Stomach smooth muscle (tissue), 2 donors: ENCODE results near the gene PXT1.

Experiments
- H3K27ac ChIP-seq: one replicate; pipeline ENCODE4 v1.7.0; 2013; ENCODE audit warnings: mild to moderate bottlenecking, low read length, inconsistent platforms
- H3K27me3 ChIP-seq, 2 donors: one replicate each; pipeline ENCODE4 v1.7.0; 2013; ENCODE audit warnings: low read length in 2 of 2; ENCODE audit not compliant: insufficient read depth in 2 of 2, control insufficient read depth in 1 of 2
- H3K36me3 ChIP-seq, 2 donors: one replicate each; pipeline ENCODE4 v1.7.0; 2013; ENCODE audit warnings: low read length in 2 of 2; ENCODE audit not compliant: control insufficient read depth in 2 of 2, insufficient read depth in 2 of 2
- H3K4me1 ChIP-seq: one replicate; pipeline ENCODE4 v1.7.0; 2013; ENCODE audit warnings: low read length; ENCODE audit not compliant: control insufficient read depth, insufficient read depth
- H3K4me3 ChIP-seq, 2 donors: one replicate each; pipeline ENCODE4 v1.7.0; 2013; ENCODE audit warnings: low read length in 2 of 2
- H3K9ac ChIP-seq, 2 donors: one replicate each; pipeline ENCODE4 v1.7.0; 2013; ENCODE audit warnings: low read length in 2 of 2, mild to moderate bottlenecking in 1 of 2
- H3K9me3 ChIP-seq, 2 donors: one replicate each; pipeline ENCODE4 v1.7.0; 2013; ENCODE audit warnings: low read length in 2 of 2; ENCODE audit not compliant: control insufficient read depth in 2 of 2
- donor health status: healthy.
- donor health status: Pancreatic carcinoma.

PXT1 gene

GRCh38 chr6:36392621-36393020 lies 50.0 kb downstream of the PXT1 start:
- Histone ChIP-seq H3K9me3 (no peaks in the 10 kb centered on the region), H3K9ac (no peak overlapping the region), H3K27ac (no peak overlapping the region), H3K27me3 (no peaks in the 10 kb centered on the region), H3K4me1 (peaks cover 6% of the 10 kb centered on the region), H3K4me3 (no peak overlapping the region), H3K36me3 (no peaks in the 10 kb centered on the region)

- Histone ChIP-seq H3K27me3 (no peaks in the 10 kb centered on the region), H3K9me3 (no peaks in the 10 kb centered on the region), H3K36me3 (no peaks in the 10 kb centered on the region), H3K4me3 (no peak overlapping the region), H3K27ac (no peak overlapping the region), H3K4me1 (peaks cover 21% of the 10 kb centered on the region), H3K9ac (no peak overlapping the region)
Measured at GRCh38 chr6:36389353-36389752, 53.3 kb downstream of the PXT1 start.

GRCh38 chr6:36387440-36388303 lies 55.0 kb downstream of the PXT1 start, which contains the start of gene ETV7:
Gene ETV7, minus strand, starts transcription at chr6:36387669. Its CDS starts 128 bp downstream, at chr6:36387541.
- Histone ChIP-seq H3K27ac (peak within 1 kb of the TSS; percentile 46), H3K4me1 (peaks cover 21% of the 10 kb centered on the region), H3K27me3 (no peaks in the 10 kb centered on the region), H3K9me3 (no peaks in the 10 kb centered on the region), H3K36me3 (no peaks in the 10 kb centered on the region), H3K9ac (peak within 1 kb of the TSS; percentile 64 to 84), H3K4me3 (peak within 1 kb of the TSS; percentile 90)

- H3K36me3 ChIP-seq: no peaks in the 10 kb centered on the region
- H3K9ac ChIP-seq: peak overlapping the region; percentile 64 to 84
- peaks cover 21% of the 10 kb centered on the region for H3K4me1 ChIP-seq
- H3K27ac ChIP-seq: peak overlapping the region; percentile 46
- no peaks in the 10 kb centered on the region for H3K27me3 ChIP-seq
- H3K9me3 ChIP-seq: no peaks in the 10 kb centered on the region
- H3K4me3 ChIP-seq: peak overlapping the region; percentile 90
Measured at GRCh38 chr6:36386495-36387439, 55.9 kb downstream of the PXT1 start.

GRCh38 chr6:36384095-36384494 lies 58.6 kb downstream of the PXT1 start:
- Histone ChIP-seq H3K27ac (no peak overlapping the region), H3K9me3 (no peaks in the 10 kb centered on the region)

GRCh38 chr6:36383606-36384005 lies 59.0 kb downstream of the PXT1 start:
- Histone ChIP-seq H3K27ac (no peak overlapping the region), H3K36me3 (no peaks in the 10 kb centered on the region), H3K27me3 (no peaks in the 10 kb centered on the region), H3K4me3 (no peak overlapping the region), H3K4me1 (peaks cover 21% of the 10 kb centered on the region), H3K9ac (no peak overlapping the region), H3K9me3 (no peaks in the 10 kb centered on the region)

More at GRCh38 chr6:36384095-36384494, 58.6 kb downstream of the PXT1 start:
- Histone ChIP-seq H3K27me3 (no peaks in the 10 kb centered on the region), H3K4me3 (no peak overlapping the region), H3K9ac (no peak overlapping the region), H3K36me3 (no peaks in the 10 kb centered on the region), H3K4me1 (peaks cover 21% of the 10 kb centered on the region)

GRCh38 chr6:36382976-36383375 lies 59.7 kb downstream of the PXT1 start:
- H3K4me1 ChIP-seq: peaks cover 19% of the 10 kb centered on the region
- no peak overlapping the region for H3K27ac ChIP-seq
- no peaks in the 10 kb centered on the region for H3K9me3 ChIP-seq
- H3K4me3 ChIP-seq: no peak overlapping the region
- no peaks in the 10 kb centered on the region for H3K27me3 ChIP-seq
- H3K36me3 ChIP-seq: no peaks in the 10 kb centered on the region
- H3K9ac ChIP-seq: no peak overlapping the region

GRCh38 chr6:36381502-36382389 lies 60.9 kb downstream of the PXT1 start:
- Histone ChIP-seq H3K9me3 (no peaks in the 10 kb centered on the region), H3K4me1 (peaks cover 7% of the 10 kb centered on the region), H3K9ac (no peak overlapping the region), H3K27me3 (no peaks in the 10 kb centered on the region), H3K4me3 (no peak overlapping the region), H3K27ac (no peak overlapping the region), H3K36me3 (no peaks in the 10 kb centered on the region)

- no peak overlapping the region for H3K27ac ChIP-seq
- no peaks in the 10 kb centered on the region for H3K9me3 ChIP-seq
- no peaks in the 10 kb centered on the region for H3K27me3 ChIP-seq
- H3K36me3 ChIP-seq: no peaks in the 10 kb centered on the region
- no peaks in the 10 kb centered on the region for H3K4me1 ChIP-seq
- H3K4me3 ChIP-seq: no peak overlapping the region
- H3K9ac ChIP-seq: no peak overlapping the region
Measured at GRCh38 chr6:36380166-36380565, 62.5 kb downstream of the PXT1 start.

- no peak overlapping the region for H3K4me3 ChIP-seq
- no peak overlapping the region for H3K27ac ChIP-seq
- no peaks in the 10 kb centered on the region for H3K9me3 ChIP-seq
- H3K36me3 ChIP-seq: no peaks in the 10 kb centered on the region
- no peaks in the 10 kb centered on the region for H3K27me3 ChIP-seq
- no peaks in the 10 kb centered on the region for H3K4me1 ChIP-seq
- H3K9ac ChIP-seq: no peak overlapping the region
Measured at GRCh38 chr6:36378936-36379335, 63.7 kb downstream of the PXT1 start.
